GM21528 (cell line): ENCODE data around the gene CLIP3.
"Not testable (repeated sequence)": the region's sequence is repeated elsewhere in the genome, so short reads cannot be mapped to it uniquely, and the experiment has no call there.

Experiments
- ATAC-seq: cut with Tn5 transposase; IDR thresholded peaks from one replicate; pipeline ENCODE4 v1.9.1; 2021; ENCODE audit warnings: mild to moderate bottlenecking, moderate library complexity; ENCODE audit not compliant: unreplicated experiment, low FRiP score

Gene CLIP3

GRCh38 chr19:36049080-36049698 lies 16.5 kb upstream of the CLIP3 start:
- ATAC-seq, result no peak

- ATAC-seq, result no peak
Measured at GRCh38 chr19:36047835-36048234, 15.2 kb upstream of the CLIP3 start.

GRCh38 chr19:36046443-36047050 lies 13.9 kb upstream of the CLIP3 start:
- ATAC-seq, result no peak

- ATAC-seq, result no peak
Measured at GRCh38 chr19:36043952-36044351, 11.3 kb upstream of the CLIP3 start.

GRCh38 chr19:36041831-36042230 lies 9.2 kb upstream of the CLIP3 start:
- ATAC-seq, result no peak

- not testable (repeated sequence) for ATAC-seq
Measured at GRCh38 chr19:36041092-36041491, 8.4 kb upstream of the CLIP3 start.

GRCh38 chr19:36040495-36040894 lies 7.8 kb upstream of the CLIP3 start:
- ATAC-seq, result no peak

- ATAC-seq, result no peak
Measured at GRCh38 chr19:36031308-36031707, 1.4 kb downstream of the CLIP3 start.

GRCh38 chr19:36030264-36031148 lies 2.2 kb downstream of the CLIP3 start:
- ATAC-seq, result no peak

- no peak for ATAC-seq
Measured at GRCh38 chr19:36028313-36029041, 4.2 kb downstream of the CLIP3 start.

GRCh38 chr19:36027696-36028095 lies 5.0 kb downstream of the CLIP3 start:
- ATAC-seq, result no peak

- ATAC-seq, result no peak
Measured at GRCh38 chr19:36026091-36026876, 6.4 kb downstream of the CLIP3 start.

GRCh38 chr19:36025541-36025940 lies 7.1 kb downstream of the CLIP3 start:
- ATAC-seq, result no peak

GRCh38 chr19:36023432-36023831 lies 9.2 kb downstream of the CLIP3 start:
- no peak for ATAC-seq

GRCh38 chr19:36019061-36019670 lies 13.5 kb downstream of the CLIP3 start:
- no peak for ATAC-seq

- peak; percentile 91 for ATAC-seq
Measured at GRCh38 chr19:36014012-36014924, 18.4 kb downstream of the CLIP3 start, which contains the start of gene ALKBH6. TSS of gene ALKBH6 (minus strand) at chr19:36014213. CDS start at chr19:36013397, 816 bp downstream.

- no peak for ATAC-seq
Measured at GRCh38 chr19:36013280-36014011, 19.2 kb downstream of the CLIP3 start.

- ATAC-seq, result no peak
Measured at GRCh38 chr19:36010402-36010801, 22.3 kb downstream of the CLIP3 start.
